H9 (cell line): ENCODE data around the gene CABLES1. TPM values are rescaled to one million over a fixed set of nuclear protein-coding genes. Genes with fewer than 3 reads are reported as not detected.

Experiments
- DNase-seq: peaks from one replicate; pipeline ENCODE4 v3.0.0-alpha.2; 2017
- H2AFZ ChIP-seq: one replicate; pipeline ENCODE4 v1.6.1; 2013; ENCODE audit warnings: mild to moderate bottlenecking, low read length, control low read depth, moderate library complexity
- H2AK5ac ChIP-seq: 2 replicates; pipeline ENCODE4 v1.6.1; 2013; ENCODE audit warnings: low read length, control low read depth, mixed read lengths; ENCODE audit not compliant: insufficient read length
- H2BK120ac ChIP-seq: one replicate; pipeline ENCODE4 v1.6.1; 2013; ENCODE audit warnings: low read depth, mild to moderate bottlenecking, low read length, control low read depth, inconsistent platforms; ENCODE audit not compliant: poor library complexity, severe bottlenecking
- H2BK12ac ChIP-seq: 2 replicates; pipeline ENCODE4 v1.6.1; 2013; ENCODE audit warnings: low read length, control low read depth, mixed read lengths, low read depth; ENCODE audit not compliant: insufficient read length
- H2BK15ac ChIP-seq: 2 replicates; pipeline ENCODE4 v1.6.1; 2013; ENCODE audit warnings: low read depth, low read length, control low read depth
- H2BK20ac ChIP-seq: one replicate; pipeline ENCODE4 v1.6.1; 2013; ENCODE audit warnings: low read depth, mild to moderate bottlenecking, low read length, control low read depth, inconsistent platforms; ENCODE audit not compliant: poor library complexity, severe bottlenecking
- H2BK5ac ChIP-seq: 2 replicates; pipeline ENCODE4 v1.6.1; 2013; ENCODE audit warnings: low read length, control low read depth, mixed read lengths; ENCODE audit not compliant: insufficient read length
- H3K14ac ChIP-seq: 2 replicates; pipeline ENCODE4 v1.6.1; 2013; ENCODE audit warnings: low read length, control low read depth; ENCODE audit not compliant: insufficient read depth
- H3K18ac ChIP-seq: 2 replicates; pipeline ENCODE4 v1.6.1; 2013; ENCODE audit warnings: low read depth, mild to moderate bottlenecking, mixed read lengths, low read length, control low read depth; ENCODE audit not compliant: insufficient read length
- H3K23ac ChIP-seq: 2 replicates; pipeline ENCODE4 v1.6.1; 2013; ENCODE audit warnings: low read length, control low read depth, mixed read lengths, low read depth; ENCODE audit not compliant: insufficient read length
- H3K23me2 ChIP-seq: 2 replicates; pipeline ENCODE4 v1.6.1; 2013; ENCODE audit warnings: low read depth, mild to moderate bottlenecking, mixed read lengths, low read length, control low read depth; ENCODE audit not compliant: insufficient read length, poor library complexity, severe bottlenecking
- H3K27ac ChIP-seq: 2 replicates; pipeline ENCODE4 v1.5.1; 2013; ENCODE audit warnings: low read length, control low read depth, mixed read lengths, low read depth; ENCODE audit not compliant: insufficient read length
- H3K27me3 ChIP-seq: 2 replicates; pipeline ENCODE4 v1.6.1; 2013; ENCODE audit warnings: low read length, control low read depth, inconsistent platforms; ENCODE audit not compliant: insufficient read depth
- H3K4ac ChIP-seq: 2 replicates; pipeline ENCODE4 v1.6.1; 2013; ENCODE audit warnings: low read depth, mild to moderate bottlenecking, control low read depth, inconsistent platforms, low read length, moderate library complexity
- H3K4me1 ChIP-seq: 2 replicates; pipeline ENCODE4 v1.6.1; 2013; ENCODE audit warnings: low read length, control low read depth, inconsistent platforms; ENCODE audit not compliant: insufficient read depth
- H3K4me2 ChIP-seq: 2 replicates; pipeline ENCODE4 v1.6.1; 2013; ENCODE audit warnings: low read length, control low read depth, mixed read lengths; ENCODE audit not compliant: insufficient read length, insufficient read depth
- H3K56ac ChIP-seq: 2 replicates; pipeline ENCODE4 v1.6.1; 2013; ENCODE audit warnings: low read depth, mild to moderate bottlenecking, mixed read lengths, low read length, control low read depth; ENCODE audit not compliant: insufficient read length
- H3K79me1 ChIP-seq: 2 replicates; pipeline ENCODE4 v1.6.1; 2013; ENCODE audit warnings: low read depth, mild to moderate bottlenecking, moderate library complexity, low read length, control low read depth, inconsistent platforms; ENCODE audit not compliant: insufficient read depth, poor library complexity, severe bottlenecking
- H3K79me2 ChIP-seq: 2 replicates; pipeline ENCODE4 v1.6.1; 2013; ENCODE audit warnings: low read length, control low read depth, inconsistent platforms; ENCODE audit not compliant: insufficient read depth
- H3K9ac ChIP-seq: 2 replicates; pipeline ENCODE4 v1.6.1; 2013; ENCODE audit warnings: low read length, control low read depth, mixed read lengths; ENCODE audit not compliant: insufficient read length; ENCODE audit errors: extremely low read depth
- H3K9me3 ChIP-seq: one replicate; pipeline ENCODE4 v1.6.1; 2013; ENCODE audit warnings: low read depth, low read length, inconsistent platforms; ENCODE audit not compliant: control insufficient read depth
- H3T11ph ChIP-seq: one replicate; pipeline ENCODE4 v1.6.1; 2013; ENCODE audit warnings: mild to moderate bottlenecking, low read length, control low read depth, inconsistent platforms
- H4K20me1 ChIP-seq: one replicate; pipeline ENCODE4 v1.6.1; 2013; ENCODE audit not compliant: control insufficient read depth, insufficient read length, insufficient read depth
- H4K5ac ChIP-seq: 2 replicates; pipeline ENCODE4 v1.6.1; 2013; ENCODE audit warnings: low read depth, mild to moderate bottlenecking, mixed read lengths, low read length, control low read depth; ENCODE audit not compliant: insufficient read length
- H4K8ac ChIP-seq: replicated peaks from 2 replicates; pipeline ENCODE4 v1.6.1; 2013; ENCODE audit warnings: low read length, control low read depth, mixed read lengths, low read depth; ENCODE audit not compliant: insufficient read length
- H4K91ac ChIP-seq: 2 replicates; pipeline ENCODE4 v1.6.1; 2013; ENCODE audit warnings: low read depth, mild to moderate bottlenecking, moderate library complexity, mixed read lengths, low read length, control low read depth; ENCODE audit not compliant: insufficient read length
- H3K27ac Mint-ChIP-seq, 3 experiments: 2 replicates in 2 of 3; 3 replicates in 1 of 3; pipeline ENCODE4 v1.8.0; 2020 to 2021; ENCODE audit warnings: mixed read lengths in 3 of 3, mild to moderate bottlenecking in 1 of 3, moderate library complexity in 1 of 3
- H3K27me3 Mint-ChIP-seq: 2 replicates; pipeline ENCODE4 v1.8.0; 2021; ENCODE audit warnings: low read depth, mild to moderate bottlenecking, moderate library complexity, mixed read lengths
- H3K36me3 Mint-ChIP-seq, 3 experiments: 2 replicates in 2 of 3; 3 replicates in 1 of 3; pipeline ENCODE4 v1.8.0; 2020 to 2021; ENCODE audit warnings: low read depth in 3 of 3, mixed read lengths in 3 of 3; ENCODE audit not compliant: insufficient read depth in 1 of 3
- H3K4me1 Mint-ChIP-seq, 2 experiments: 2 replicates each; pipeline ENCODE4 v1.8.0; 2020; ENCODE audit warnings: mixed read lengths in 2 of 2
- H3K4me3 Mint-ChIP-seq, 2 experiments: 2 replicates in 1 of 2; 3 replicates in 1 of 2; pipeline ENCODE4 v1.8.0; 2020 to 2021; ENCODE audit warnings: mild to moderate bottlenecking in 2 of 2, mixed read lengths in 2 of 2, moderate library complexity in 1 of 2
- H3K9me3 Mint-ChIP-seq, 2 experiments: 2 replicates in 1 of 2; 3 replicates in 1 of 2; pipeline ENCODE4 v1.8.0; 2020; ENCODE audit warnings: mild to moderate bottlenecking in 2 of 2, mixed read lengths in 2 of 2, moderate library complexity in 1 of 2
- WGBS: extraction: QIAGEN DNeasy Blood & Tissue Kit; methylation state at CpG from one replicate; pipeline ENCODE4 v1.1.7; 2013; ENCODE audit warnings: missing lambda C conversion rate, low lambda C conversion rate, mixed read lengths; ENCODE audit not compliant: insufficient read length; ENCODE audit errors: extremely low coverage; 5-methylcytosine and 5-hydroxymethylcytosine counted together
- total RNA-seq: library from RNA; stranded (reverse); gene quantifications from 2 replicates; pipeline ENCODE4 v1.2.1, GENCODE V29; 2021
- TF ChIP-seq, protein P1 (sequence below): fragments of 200-600 bp; sonication (generic); conservative IDR thresholded peaks from 3 replicates; pipeline ENCODE4 v1.8.0; 2021; ENCODE audit warnings: antibody characterized with exemption, mild to moderate bottlenecking

CABLES1 gene
- total RNA-seq, 1 experiment from 2014 or later: 27.1 TPM

DNA sequence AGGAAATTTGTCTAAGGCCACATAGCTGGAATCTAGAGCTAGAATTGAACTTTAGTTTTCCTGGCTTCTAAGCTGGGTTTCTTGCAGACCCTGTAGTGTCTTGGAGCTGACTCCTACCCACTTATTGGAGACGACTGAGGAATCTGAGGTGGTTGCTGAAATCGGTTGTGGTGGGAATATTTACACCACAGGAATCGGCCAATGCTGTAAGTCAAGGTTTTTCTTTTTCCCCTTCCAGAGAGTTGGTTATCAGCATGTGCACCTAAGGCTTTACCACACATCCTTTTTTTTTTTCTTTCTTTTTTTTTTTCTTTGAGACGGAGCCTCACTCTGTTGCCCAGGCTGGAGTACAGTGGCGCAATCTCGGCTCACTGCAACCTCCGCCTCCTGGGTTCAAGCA lies 9.4 kb downstream of the CABLES1 start:
- Histone ChIP-seq H3K79me2 (peaks cover 28% of the 10 kb centered on the region; the same call in 1 of the 2 replicates), H4K20me1 (no peaks in the 10 kb centered on the region), H3K23me2 (no peaks in the 10 kb centered on the region), H3K9me3 (no peaks in the 10 kb centered on the region), H4K8ac (no peak overlapping the region), H3T11ph (no peak overlapping the region), H2AFZ (no peak overlapping the region), H3K56ac (no peak overlapping the region), H3K23ac (no peak overlapping the region), H3K4me2 (no peak overlapping the region), H2AK5ac (no peak overlapping the region), H3K9ac (no peak overlapping the region), H3K27ac (no peak overlapping the region), H3K4ac (no peak overlapping the region), H3K18ac (no peak overlapping the region), H2BK15ac (no peak overlapping the region), H4K5ac (no peak overlapping the region), H3K27me3 (no peaks in the 10 kb centered on the region), H2BK120ac (no peak overlapping the region), H2BK20ac (no peak overlapping the region), H4K91ac (no peak overlapping the region), H2BK5ac (no peak overlapping the region), H2BK12ac (no peak overlapping the region), H3K79me1 (peaks cover 3% of the 10 kb centered on the region), H3K4me1 (no peaks in the 10 kb centered on the region), H3K14ac (no peak overlapping the region)
- Mint-ChIP-seq H3K9me3 (no peaks in the 10 kb centered on the region), H3K4me3 (no peak overlapping the region), H3K27me3 (no peaks in the 10 kb centered on the region; the same call in 1 of the 2 replicates), H3K36me3 (peaks cover 0 to 15% (median 11%) of the 10 kb centered on the region in 3 experiments; a peak in 3 of 7 replicates), H3K27ac (peak overlapping the region in 1 of 3 experiments; percentile 95; a peak in 2 of 7 replicates), H3K4me1 (peaks cover 57 to 61% of the 10 kb centered on the region in 2 experiments)
- DNase-seq: no peak
- TF ChIP-seq, protein P1, sequence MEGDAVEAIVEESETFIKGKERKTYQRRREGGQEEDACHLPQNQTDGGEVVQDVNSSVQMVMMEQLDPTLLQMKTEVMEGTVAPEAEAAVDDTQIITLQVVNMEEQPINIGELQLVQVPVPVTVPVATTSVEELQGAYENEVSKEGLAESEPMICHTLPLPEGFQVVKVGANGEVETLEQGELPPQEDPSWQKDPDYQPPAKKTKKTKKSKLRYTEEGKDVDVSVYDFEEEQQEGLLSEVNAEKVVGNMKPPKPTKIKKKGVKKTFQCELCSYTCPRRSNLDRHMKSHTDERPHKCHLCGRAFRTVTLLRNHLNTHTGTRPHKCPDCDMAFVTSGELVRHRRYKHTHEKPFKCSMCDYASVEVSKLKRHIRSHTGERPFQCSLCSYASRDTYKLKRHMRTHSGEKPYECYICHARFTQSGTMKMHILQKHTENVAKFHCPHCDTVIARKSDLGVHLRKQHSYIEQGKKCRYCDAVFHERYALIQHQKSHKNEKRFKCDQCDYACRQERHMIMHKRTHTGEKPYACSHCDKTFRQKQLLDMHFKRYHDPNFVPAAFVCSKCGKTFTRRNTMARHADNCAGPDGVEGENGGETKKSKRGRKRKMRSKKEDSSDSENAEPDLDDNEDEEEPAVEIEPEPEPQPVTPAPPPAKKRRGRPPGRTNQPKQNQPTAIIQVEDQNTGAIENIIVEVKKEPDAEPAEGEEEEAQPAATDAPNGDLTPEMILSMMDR: no peak
- WGBS: no CpG with 5 or more reads among the region's 7 CpGs
